DND-41 (cell line): ENCODE data around the gene PIAS3.

Experiments
- ATAC-seq: fragments of 200-7000 bp; cut with Tn5 transposase; 3 replicates; pipeline ENCODE4 v1.9.1; 2021; ENCODE audit warnings: low read depth; ENCODE audit not compliant: insufficient read depth
- DNase-seq: peaks from one replicate; pipeline ENCODE4 v3.0.0-alpha.2; 2020
- H2AFZ ChIP-seq: 2 replicates; pipeline ENCODE4 v1.6.0; 2012; ENCODE audit warnings: low read depth, low read length
- H3K27ac ChIP-seq: 2 replicates; pipeline ENCODE4 v1.5.1; 2012; ENCODE audit warnings: low read length, inconsistent platforms
- H3K27me3 ChIP-seq: fragments of 200-600 bp; sonication (generic); 2 replicates; pipeline ENCODE4 v1.6.0; 2012; ENCODE audit warnings: low read length, mild to moderate bottlenecking, inconsistent platforms; ENCODE audit not compliant: insufficient read depth, poor library complexity
- H3K36me3 ChIP-seq: 2 replicates; pipeline ENCODE4 v1.5.1; 2012; ENCODE audit warnings: low read length, inconsistent platforms; ENCODE audit not compliant: insufficient read depth
- H3K4me1 ChIP-seq: 2 replicates; pipeline ENCODE4 v1.5.1; 2012; ENCODE audit warnings: mild to moderate bottlenecking, low read length; ENCODE audit not compliant: insufficient read depth
- H3K4me2 ChIP-seq: 2 replicates; pipeline ENCODE4 v1.6.0; 2012; ENCODE audit warnings: mild to moderate bottlenecking, moderate library complexity, low read length, inconsistent platforms; ENCODE audit not compliant: insufficient read depth
- H3K4me3 ChIP-seq, 2 experiments: fragments of 200-600 bp in 1 of 2; shearing (Covaris generic) in 1 of 2; 2 replicates each; pipeline ENCODE4 v1.5.1; 2012 to 2016; ENCODE audit warnings: inconsistent platforms in 2 of 2, low read length in 2 of 2, mild to moderate bottlenecking in 2 of 2, low read depth in 1 of 2, moderate library complexity in 1 of 2
- H3K79me2 ChIP-seq: 2 replicates; pipeline ENCODE4 v1.6.0; 2012; ENCODE audit warnings: low read length, inconsistent platforms; ENCODE audit not compliant: insufficient read depth
- H3K9ac ChIP-seq: 2 replicates; pipeline ENCODE4 v1.6.0; 2012; ENCODE audit warnings: low read depth, mild to moderate bottlenecking, inconsistent platforms, low read length, moderate library complexity
- H3K9me3 ChIP-seq: 2 replicates; pipeline ENCODE4 v1.5.1; 2012; ENCODE audit warnings: low read length, moderate library complexity, mild to moderate bottlenecking, inconsistent platforms; ENCODE audit not compliant: insufficient read depth, severe bottlenecking
- H4K20me1 ChIP-seq: 2 replicates; pipeline ENCODE4 v1.6.0; 2012; ENCODE audit warnings: low read length; ENCODE audit not compliant: insufficient read depth
- CTCF ChIP-seq: IDR thresholded peaks from 2 replicates; pipeline ENCODE4 v1.5.1; 2012; ENCODE audit warnings: borderline replicate concordance, low read length, moderate library complexity, mild to moderate bottlenecking; ENCODE audit not compliant: poor library complexity, severe bottlenecking; ENCODE audit errors: extremely low read depth
- EZH2 ChIP-seq: IDR thresholded peaks from 3 replicates; pipeline ENCODE4 v1.6.1; 2012; ENCODE audit warnings: borderline replicate concordance, low read depth, mild to moderate bottlenecking, moderate library complexity, low read length, inconsistent platforms; ENCODE audit not compliant: severe bottlenecking

Gene PIAS3

DNA sequence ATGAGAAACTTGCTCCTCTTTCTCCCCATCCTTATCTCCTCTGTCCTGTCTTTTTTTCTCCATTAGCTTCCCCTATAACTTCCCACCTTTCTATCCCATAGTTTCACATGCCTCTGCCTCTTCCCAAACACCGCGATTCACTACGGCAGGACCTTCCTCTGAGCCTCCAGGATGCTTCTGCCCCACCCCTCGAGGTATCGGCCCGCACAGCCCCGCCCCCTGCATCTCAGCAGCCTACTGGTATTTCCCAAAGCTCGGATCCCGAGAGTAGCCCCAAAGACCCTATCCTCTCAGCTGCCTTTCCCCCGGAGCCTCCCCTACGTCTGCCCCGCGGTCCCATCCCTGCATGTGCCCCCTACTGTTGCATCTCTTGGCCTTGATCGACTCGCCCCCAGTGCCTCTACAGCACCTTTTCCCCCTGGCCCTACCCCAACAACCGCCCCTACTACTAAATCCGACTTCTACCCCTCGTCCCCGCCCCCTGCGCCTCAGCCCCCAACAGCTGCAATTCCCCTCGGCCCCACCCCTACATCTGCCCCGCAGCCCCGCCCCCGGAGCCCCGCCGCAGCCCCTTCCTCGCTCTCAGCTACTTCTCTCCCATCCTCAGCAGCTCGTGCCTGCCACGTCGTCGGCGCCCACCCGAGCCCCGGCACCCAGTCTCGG lies 512 bp downstream of the PIAS3 start:
- H3K27ac ChIP-seq = peak overlapping the region; percentile 70
- peak; percentile 65 for ATAC-seq

DNA sequence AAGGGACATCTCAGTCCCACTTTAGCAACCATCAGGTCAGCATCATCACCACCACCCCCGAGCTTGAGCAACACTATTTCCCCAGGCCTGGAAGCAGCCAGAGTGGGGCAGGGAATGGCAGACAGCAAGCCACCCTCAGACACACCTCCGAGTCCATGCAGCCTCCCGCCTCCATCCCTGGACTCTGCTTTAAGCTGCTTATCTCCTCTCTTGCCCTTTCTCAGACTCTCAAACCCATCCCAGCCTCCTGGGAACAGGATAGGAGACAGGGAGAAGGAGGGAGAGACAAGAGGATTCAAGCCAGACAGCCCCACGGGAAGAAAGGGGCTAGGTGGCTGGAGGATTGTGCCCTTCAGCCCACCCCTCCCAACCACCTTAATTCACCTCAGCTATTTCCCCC lies 1.7 kb downstream of the PIAS3 start:
- no peak for DNase-seq
- H3K27me3 ChIP-seq = no peaks in the 10 kb centered on the region
- H3K36me3 ChIP-seq = peaks cover 38% of the 10 kb centered on the region
- H4K20me1 ChIP-seq = no peaks in the 10 kb centered on the region; the same call in 1 of the 2 replicates
- no peak overlapping the region for H3K27ac ChIP-seq
- H2AFZ ChIP-seq = no peak overlapping the region
- H3K9me3 ChIP-seq = no peaks in the 10 kb centered on the region
- ATAC-seq = no peak
- TF ChIP-seq EZH2 (no peak), CTCF (no peak)
- peak overlapping the region; percentile 79; the same call in 1 of the 2 replicates for H3K4me2 ChIP-seq
- H3K4me3 ChIP-seq = no peak overlapping the region
- H3K79me2 ChIP-seq = peaks cover 7% of the 10 kb centered on the region
- H3K9ac ChIP-seq = no peak overlapping the region
- peaks cover 18% of the 10 kb centered on the region for H3K4me1 ChIP-seq

More for the DNA sequence above, 512 bp downstream of the PIAS3 start:
- Histone ChIP-seq H3K9me3 (no peaks in the 10 kb centered on the region), H4K20me1 (no peaks in the 10 kb centered on the region; the same call in 1 of the 2 replicates), H3K4me2 (peak overlapping the region; percentile 79), H3K9ac (peak overlapping the region; percentile 62), H2AFZ (peak overlapping the region; percentile 84), H3K4me1 (peaks cover 18% of the 10 kb centered on the region), H3K36me3 (peaks cover 32% of the 10 kb centered on the region), H3K4me3 (peak overlapping the region; percentile 31 to 70; a peak in 3 of 4 replicates), H3K27me3 (peaks cover 2% of the 10 kb centered on the region), H3K79me2 (peaks cover 7% of the 10 kb centered on the region)
- DNase-seq = peak; percentile 86
- no peak for TF ChIP-seq EZH2
- TF ChIP-seq CTCF = no peak

- Histone ChIP-seq H3K9ac (no peak overlapping the region), H3K79me2 (peaks cover 7% of the 10 kb centered on the region), H3K9me3 (no peaks in the 10 kb centered on the region), H3K4me2 (no peak overlapping the region), H3K27me3 (no peaks in the 10 kb centered on the region), H3K4me3 (no peak overlapping the region), H4K20me1 (no peaks in the 10 kb centered on the region; the same call in 1 of the 2 replicates), H3K4me1 (peaks cover 18% of the 10 kb centered on the region), H2AFZ (no peak overlapping the region), H3K36me3 (peaks cover 51% of the 10 kb centered on the region), H3K27ac (no peak overlapping the region)
- ATAC-seq = no peak
- no peak for DNase-seq
- TF ChIP-seq EZH2 (no peak), CTCF (no peak)
These were observed 3.4 kb downstream of the PIAS3 start for GRCh38 chr1:145855426-145855948.
